ENCODE data around the gene VPS18.
A peak's percentile ranks its signal among the peaks of the same experiment; 100 is the strongest.

Gene VPS18

GRCh38 chr15:40914013-40914412 is 19.8 kb downstream of the VPS18 start:
- H3K4me1 ChIP-seq: no peaks in the 10 kb centered on the region
- no peaks in the 10 kb centered on the region for H3K27me3 ChIP-seq (ENCODE audit: low read depth)
- H3K4me3 ChIP-seq: no peak overlapping the region
- in situ Hi-C loops (cut with MboI; ENCODE audit: low sequenced_read_pairs): no loop called here
- H3K9me3 ChIP-seq: no peaks in the 10 kb centered on the region
- H3K36me3 ChIP-seq (replicated peaks): no peaks in the 10 kb centered on the region
- no peak for DNase-seq (ENCODE audit: low spot score in 2 of 2)

GRCh38 chr15:40914486-40914885 is 20.2 kb downstream of the VPS18 start:
- no peaks in the 10 kb centered on the region for H3K9me3 ChIP-seq
- in situ Hi-C loops (cut with MboI; ENCODE audit: low sequenced_read_pairs): no loop called here
- H3K36me3 ChIP-seq (replicated peaks): no peaks in the 10 kb centered on the region
- peak; percentile 12 to 39 for DNase-seq (ENCODE audit: low spot score in 2 of 2)
- no peaks in the 10 kb centered on the region for H3K27me3 ChIP-seq (ENCODE audit: low read depth)
- H3K4me3 ChIP-seq: no peak overlapping the region
- no peaks in the 10 kb centered on the region for H3K4me1 ChIP-seq

DNA sequence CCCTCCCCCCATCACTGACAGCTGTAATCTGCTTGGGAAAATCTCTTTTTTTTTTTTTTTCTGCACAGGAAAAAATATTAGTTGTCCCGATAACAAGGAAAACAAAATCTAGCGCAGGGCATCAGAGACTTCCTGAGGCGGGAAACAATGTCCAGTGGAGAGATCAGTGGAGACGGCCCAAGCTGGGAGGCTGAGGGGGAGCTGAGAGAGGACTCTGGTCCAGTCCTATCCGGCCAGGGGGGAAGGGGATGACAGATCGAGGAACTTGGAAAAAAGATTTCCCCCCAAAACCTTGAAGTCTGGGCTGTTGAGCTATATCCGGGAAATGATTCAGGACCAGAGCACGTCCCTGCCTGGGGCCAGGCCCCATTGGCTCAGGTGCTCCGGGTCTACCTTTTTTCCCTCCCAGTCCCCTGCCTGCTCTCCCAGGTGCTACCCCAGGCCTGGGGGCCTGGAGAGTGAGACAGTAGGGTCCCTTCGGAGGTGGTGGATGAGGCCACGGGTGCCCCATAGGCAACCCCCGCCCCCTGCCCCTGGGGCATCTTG is 20.9 kb downstream of the VPS18 start:
- H3K4me1 ChIP-seq: no peaks in the 10 kb centered on the region
- H3K9me3 ChIP-seq: no peaks in the 10 kb centered on the region
- H3K27me3 ChIP-seq (ENCODE audit: low read depth): no peaks in the 10 kb centered on the region
- no peak overlapping the region for H3K4me3 ChIP-seq
- no peaks in the 10 kb centered on the region for H3K36me3 ChIP-seq (replicated peaks)
- DNase-seq (ENCODE audit: low spot score in 2 of 2): no peak
- in situ Hi-C loops (cut with MboI; ENCODE audit: low sequenced_read_pairs): no loop called here

DNA sequence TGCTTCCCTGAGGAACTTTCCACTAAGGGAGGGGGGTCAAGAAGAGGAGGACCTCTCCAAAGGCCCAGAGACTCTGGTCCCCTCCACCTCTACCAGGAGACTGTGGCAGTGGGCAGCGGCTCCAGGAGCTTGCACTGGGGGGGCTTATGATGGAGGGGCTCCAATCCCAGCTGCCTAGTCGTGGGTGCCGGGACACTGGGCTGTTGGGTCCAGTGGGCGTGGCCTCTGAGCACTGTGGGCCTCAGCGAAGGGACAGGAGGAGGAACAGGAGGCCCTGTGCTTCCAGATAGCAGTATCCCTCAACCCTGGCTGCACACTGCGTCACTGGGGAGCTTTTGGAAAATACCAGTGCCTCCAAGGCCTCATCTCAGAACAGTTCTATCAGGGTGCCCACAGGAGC is 21.4 kb downstream of the VPS18 start:
- Histone ChIP-seq H3K9me3 (no peaks in the 10 kb centered on the region), H3K4me3 (no peak overlapping the region), H3K36me3 (replicated peaks) (no peaks in the 10 kb centered on the region), H3K4me1 (no peaks in the 10 kb centered on the region), H3K27me3 (ENCODE audit: low read depth) (no peaks in the 10 kb centered on the region)
- DNase-seq (ENCODE audit: low spot score in 2 of 2): no peak
- in situ Hi-C loops (cut with MboI; ENCODE audit: low sequenced_read_pairs): no loop called here

DNA sequence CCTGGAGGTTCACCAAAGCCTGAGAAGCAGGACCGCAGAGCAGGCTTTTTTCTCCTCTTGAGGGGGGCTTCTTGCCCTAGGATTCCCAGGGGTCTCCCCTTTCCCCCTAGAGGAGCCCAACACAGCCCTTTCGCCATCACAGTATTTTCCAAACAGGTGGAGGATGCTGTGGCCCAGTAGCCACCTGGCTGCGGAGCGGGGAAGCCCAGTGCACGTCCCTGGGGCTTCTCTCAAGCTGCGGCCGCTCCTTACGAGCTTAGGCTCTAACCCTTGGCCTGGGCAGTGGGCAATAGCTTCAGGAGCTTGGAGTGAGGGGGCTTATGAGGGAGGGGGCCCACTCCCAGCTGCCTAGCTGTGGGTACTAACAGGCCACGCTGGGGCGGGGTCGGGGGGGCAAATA is 23.3 kb downstream of the VPS18 start:
- H3K36me3 ChIP-seq (replicated peaks): no peaks in the 10 kb centered on the region
- DNase-seq (ENCODE audit: low spot score in 2 of 2): no peak
- H3K9me3 ChIP-seq: no peaks in the 10 kb centered on the region
- in situ Hi-C loops (cut with MboI; ENCODE audit: low sequenced_read_pairs): no loop called here
- H3K4me1 ChIP-seq: no peaks in the 10 kb centered on the region
- no peaks in the 10 kb centered on the region for H3K27me3 ChIP-seq (ENCODE audit: low read depth)
- no peak overlapping the region for H3K4me3 ChIP-seq

- in situ Hi-C loops (cut with MboI; ENCODE audit: low sequenced_read_pairs): no loop called here
- DNase-seq (ENCODE audit: low spot score in 2 of 2): no peak
- Histone ChIP-seq H3K36me3 (replicated peaks) (no peaks in the 10 kb centered on the region), H3K9me3 (no peaks in the 10 kb centered on the region), H3K27me3 (ENCODE audit: low read depth) (no peaks in the 10 kb centered on the region), H3K4me1 (no peaks in the 10 kb centered on the region), H3K4me3 (no peak overlapping the region)
Measured at GRCh38 chr15:40918146-40918798, 24.0 kb downstream of the VPS18 start.

GRCh38 chr15:40918799-40919392 is 24.6 kb downstream of the VPS18 start:
- no peak overlapping the region for H3K4me3 ChIP-seq
- no peak for DNase-seq (ENCODE audit: low spot score in 2 of 2)
- no peaks in the 10 kb centered on the region for H3K27me3 ChIP-seq (ENCODE audit: low read depth)
- no peaks in the 10 kb centered on the region for H3K4me1 ChIP-seq
- no peaks in the 10 kb centered on the region for H3K36me3 ChIP-seq (replicated peaks)
- no peaks in the 10 kb centered on the region for H3K9me3 ChIP-seq
- in situ Hi-C loops (cut with MboI; ENCODE audit: low sequenced_read_pairs): no loop called here

GRCh38 chr15:40921949-40922607 is 27.8 kb downstream of the VPS18 start:
- no peaks in the 10 kb centered on the region for H3K4me1 ChIP-seq
- in situ Hi-C loops (cut with MboI; ENCODE audit: low sequenced_read_pairs): no loop called here
- no peak overlapping the region for H3K4me3 ChIP-seq
- no peaks in the 10 kb centered on the region for H3K27me3 ChIP-seq (ENCODE audit: low read depth)
- H3K36me3 ChIP-seq (replicated peaks): no peaks in the 10 kb centered on the region
- no peaks in the 10 kb centered on the region for H3K9me3 ChIP-seq
- no peak for DNase-seq (ENCODE audit: low spot score in 2 of 2)

- Histone ChIP-seq H3K9me3 (no peaks in the 10 kb centered on the region), H3K4me1 (no peaks in the 10 kb centered on the region), H3K4me3 (no peak overlapping the region), H3K36me3 (replicated peaks) (no peaks in the 10 kb centered on the region), H3K27me3 (ENCODE audit: low read depth) (no peaks in the 10 kb centered on the region)
- in situ Hi-C loops (cut with MboI; ENCODE audit: low sequenced_read_pairs): no loop called here
- DNase-seq (ENCODE audit: low spot score in 2 of 2): no peak
Measured at GRCh38 chr15:40922608-40923005, 28.4 kb downstream of the VPS18 start.

DNA sequence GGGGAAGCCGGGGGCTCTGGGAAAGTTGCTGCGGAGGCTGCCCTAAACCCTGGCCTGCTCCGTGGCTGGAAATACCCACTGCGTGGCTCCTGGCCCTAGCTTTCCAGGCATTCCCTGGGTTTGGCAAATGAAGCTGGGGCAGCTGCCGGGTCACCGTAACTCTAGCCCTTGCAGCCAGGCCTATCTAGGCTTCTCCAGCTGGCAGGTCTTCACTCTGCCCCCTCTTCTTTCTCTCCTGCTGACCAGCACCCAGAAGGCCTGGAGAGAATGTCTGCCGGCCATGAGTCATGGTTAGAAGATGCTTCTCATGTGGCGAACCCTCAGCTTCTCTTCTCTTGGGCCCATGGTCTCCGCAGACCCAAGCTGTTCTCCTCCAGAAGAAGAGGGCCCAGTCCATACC is 29.3 kb downstream of the VPS18 start:
- in situ Hi-C loops (cut with MboI; ENCODE audit: low sequenced_read_pairs): no loop called here
- DNase-seq (ENCODE audit: low spot score in 2 of 2): no peak
- H3K27me3 ChIP-seq (ENCODE audit: low read depth): no peaks in the 10 kb centered on the region
- H3K36me3 ChIP-seq (replicated peaks): no peaks in the 10 kb centered on the region
- peaks cover under 1% of the 10 kb centered on the region; the same call in 1 of the 2 replicates for H3K4me1 ChIP-seq
- no peaks in the 10 kb centered on the region for H3K9me3 ChIP-seq
- no peak overlapping the region for H3K4me3 ChIP-seq

GRCh38 chr15:40925495-40925862 is 31.2 kb downstream of the VPS18 start:
- Histone ChIP-seq H3K4me1 (peaks cover 2% of the 10 kb centered on the region; the same call in 1 of the 2 replicates), H3K9me3 (no peaks in the 10 kb centered on the region), H3K27me3 (ENCODE audit: low read depth) (no peaks in the 10 kb centered on the region; the same call in none of the 2 replicates), H3K36me3 (replicated peaks) (no peaks in the 10 kb centered on the region), H3K4me3 (no peak overlapping the region)
- in situ Hi-C loops (cut with MboI; ENCODE audit: low sequenced_read_pairs): no loop called here
- no peak for DNase-seq (ENCODE audit: low spot score in 2 of 2)

- no peaks in the 10 kb centered on the region for H3K9me3 ChIP-seq
- DNase-seq (ENCODE audit: low spot score in 2 of 2): no peak
- H3K36me3 ChIP-seq (replicated peaks): no peaks in the 10 kb centered on the region
- H3K4me3 ChIP-seq: no peak overlapping the region
- peaks cover 7% of the 10 kb centered on the region for H3K4me1 ChIP-seq
- in situ Hi-C loops (cut with MboI; ENCODE audit: low sequenced_read_pairs): no loop called here
- H3K27me3 ChIP-seq (ENCODE audit: low read depth): no peaks in the 10 kb centered on the region; the same call in none of the 2 replicates
Measured at GRCh38 chr15:40925863-40926658, 31.8 kb downstream of the VPS18 start.

DNA sequence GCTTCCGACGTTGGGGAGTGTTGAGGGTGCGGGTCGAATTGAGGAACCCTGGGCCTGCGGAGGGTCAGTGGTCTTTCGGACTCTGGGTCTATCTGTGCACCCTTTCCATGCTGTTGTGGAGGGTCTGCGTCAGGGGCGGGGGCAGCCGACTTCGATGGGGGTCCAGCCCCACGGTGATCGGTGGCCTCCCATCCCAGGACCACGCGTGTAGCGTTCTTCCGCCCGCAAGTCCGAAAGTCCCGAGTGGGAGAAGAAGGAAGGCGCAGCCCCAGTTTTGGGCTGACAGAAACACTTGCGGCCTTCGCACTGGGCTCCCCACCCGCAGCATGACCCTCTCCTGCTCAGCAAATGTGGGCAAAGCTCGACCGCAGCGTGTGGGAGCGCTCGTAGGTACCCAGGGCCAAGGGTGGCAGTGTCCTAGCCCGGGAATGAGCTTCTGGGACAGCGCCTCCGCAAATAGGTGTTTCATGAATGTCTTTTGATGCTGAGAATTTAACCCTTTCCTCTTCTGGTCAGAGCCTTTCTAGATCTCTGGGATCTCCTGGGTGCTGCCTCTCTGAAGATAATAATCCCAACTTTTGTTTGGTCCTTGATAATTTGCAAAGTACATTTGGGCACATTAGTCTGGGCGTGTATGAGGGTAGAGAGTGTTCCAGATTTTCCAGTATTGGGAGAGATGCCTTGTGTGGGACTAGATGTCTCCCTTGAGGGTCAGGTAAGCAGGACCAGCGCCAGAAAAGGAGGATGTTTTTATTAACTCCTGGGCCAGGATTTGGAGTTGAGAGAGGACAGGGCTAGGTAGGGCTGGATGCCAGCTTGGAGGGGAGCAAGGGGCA is 32.6 kb downstream of the VPS18 start:
- H3K27me3 ChIP-seq (ENCODE audit: low read depth): no peaks in the 10 kb centered on the region; the same call in none of the 2 replicates
- H3K4me3 ChIP-seq: no peak overlapping the region
- H3K9me3 ChIP-seq: no peaks in the 10 kb centered on the region
- H3K36me3 ChIP-seq (replicated peaks): no peaks in the 10 kb centered on the region
- H3K4me1 ChIP-seq: peaks cover 7% of the 10 kb centered on the region
- in situ Hi-C loops (cut with MboI; ENCODE audit: low sequenced_read_pairs): no loop called here
- no peak for DNase-seq (ENCODE audit: low spot score in 2 of 2)
